Activated effector memory CD4-positive, alpha-beta T cell treated with Interleukin-2 at 50 U/mL for 16 hours (primary cell): ENCODE measurements around the gene OR13J1.
"Not testable (repeated sequence)": the region's sequence is repeated elsewhere in the genome, so short reads cannot be mapped to it uniquely, and the experiment has no call there.

Experiments used
- DNase-seq: peaks from one replicate; pipeline ENCODE4 v3.0.0-alpha.2; 2020

The OR13J1 gene

GRCh38 chr9:35870351-35870923 lies at the start of gene OR13J1:
Gene OR13J1 (minus strand): TSS chr9:35870401. CDS start chr9:35870401, 0 bp downstream.
- DNase-seq, result no peak

DNA sequence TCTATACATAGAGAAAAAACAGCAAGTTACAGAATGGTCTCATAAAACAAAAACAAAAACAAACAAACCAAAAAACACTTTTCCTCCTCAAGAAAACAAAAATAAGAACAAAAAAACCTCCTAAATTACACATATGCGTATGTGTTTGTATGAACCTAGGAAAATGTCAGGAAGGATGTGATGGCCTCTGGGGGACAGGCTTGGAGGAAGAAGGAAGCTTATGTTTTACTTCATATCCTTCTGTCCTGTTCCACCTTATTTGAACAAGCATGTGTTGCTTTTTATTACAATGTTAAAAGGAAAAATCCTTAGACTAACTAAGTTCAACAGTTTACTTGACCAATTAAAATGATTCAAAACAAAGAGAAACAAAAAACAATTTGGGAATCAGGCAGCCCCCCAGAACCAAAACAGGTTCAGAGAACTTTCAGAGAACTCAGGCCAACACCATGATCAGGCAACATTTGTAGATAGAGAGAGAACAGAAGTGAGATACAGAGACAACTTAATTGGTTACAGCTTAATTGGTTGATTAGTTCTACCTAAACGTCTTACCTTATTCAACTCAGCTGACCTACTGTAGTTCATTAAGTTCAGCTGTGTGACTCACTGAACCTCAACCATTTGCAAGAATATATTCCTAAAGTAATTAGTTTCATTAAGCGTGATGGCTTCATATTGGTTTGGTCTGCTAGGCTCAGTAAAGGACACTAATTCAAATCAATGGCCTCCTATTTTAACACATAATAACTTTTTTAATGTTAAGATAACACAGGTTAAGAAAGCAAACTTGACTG lies 49.2 kb upstream of the OR13J1 start:
- DNase-seq, result no peak

GRCh38 chr9:35918780-35919179 lies 48.6 kb upstream of the OR13J1 start:
- DNase-seq, result no peak

DNA sequence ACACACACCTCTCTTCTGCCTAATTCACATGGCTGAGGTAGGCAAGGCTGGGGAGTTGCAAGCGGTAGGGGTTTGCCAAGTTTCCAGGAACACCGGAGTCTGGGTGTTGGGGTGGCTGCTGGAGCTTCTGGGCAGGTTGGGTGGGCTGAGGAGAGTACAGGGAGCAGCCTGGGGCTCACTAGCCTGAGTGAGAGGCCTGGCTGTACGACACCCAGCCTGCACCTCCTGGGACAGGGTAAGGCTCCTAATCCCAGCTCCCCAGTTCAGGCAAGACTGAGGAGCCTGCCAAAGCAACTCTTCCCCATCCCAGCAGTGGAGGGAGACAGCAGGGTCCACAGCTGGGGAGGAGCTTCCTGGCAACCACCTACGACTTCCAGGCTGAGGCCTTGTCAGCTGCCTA lies 47.1 kb upstream of the OR13J1 start:
- DNase-seq, result no peak

DNA sequence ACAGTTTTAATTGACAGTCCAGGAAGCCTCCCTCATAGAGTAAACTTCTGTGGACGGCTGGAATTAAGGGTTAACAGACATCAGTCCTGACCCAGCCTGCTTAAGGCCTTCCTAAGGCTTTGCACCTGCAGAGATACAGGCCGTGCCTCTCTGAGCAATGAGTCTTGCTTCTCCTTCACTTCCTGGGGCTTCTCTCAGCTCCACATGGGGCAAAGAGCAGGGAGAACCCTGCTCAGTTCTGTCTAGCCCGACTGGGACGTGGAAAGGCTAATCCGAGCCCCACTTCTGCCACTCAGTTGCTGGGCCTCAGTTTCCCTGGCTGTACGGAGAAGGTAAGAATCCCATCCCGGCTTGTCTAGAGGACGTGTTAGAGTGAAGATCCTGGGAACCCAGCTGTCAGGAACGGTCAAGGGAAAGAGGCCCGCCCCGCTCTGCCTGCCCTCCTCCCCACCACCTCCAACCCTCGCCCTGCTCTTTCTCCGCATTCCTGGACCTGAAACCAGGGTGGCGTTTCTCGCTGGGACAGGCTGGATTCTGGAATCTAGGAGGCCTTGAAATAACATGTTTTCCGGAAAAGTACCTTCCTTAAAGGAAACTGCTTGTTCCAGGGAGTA lies 45.6 kb upstream of the OR13J1 start:
- no peak for DNase-seq

- no peak for DNase-seq
Observed at GRCh38 chr9:35914301-35914807, 44.2 kb upstream of the OR13J1 start.

DNA sequence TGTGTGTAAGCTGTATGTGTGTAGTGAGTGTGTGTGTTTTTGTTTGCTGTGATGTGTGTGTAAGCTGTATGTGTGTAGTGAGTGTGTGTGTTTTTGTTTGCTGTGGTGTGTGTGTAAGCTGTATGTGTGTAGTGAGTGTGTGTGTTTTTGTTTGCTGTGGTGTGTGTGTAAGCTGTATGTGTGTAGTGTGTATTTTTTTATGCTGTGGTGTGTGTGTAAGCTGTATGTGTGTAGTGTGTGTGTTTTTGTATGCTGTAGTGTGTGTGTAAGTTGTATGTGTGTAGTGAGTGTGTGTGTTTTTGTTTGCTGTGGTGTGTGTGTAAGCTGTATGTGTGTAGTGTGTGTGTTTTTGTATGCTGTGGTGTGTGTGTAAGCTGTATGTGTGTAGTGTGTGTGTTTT lies 43.2 kb upstream of the OR13J1 start:
- not testable (repeated sequence) for DNase-seq

- DNase-seq, result no peak
Observed at GRCh38 chr9:35912791-35913400, 42.7 kb upstream of the OR13J1 start.

- no peak for DNase-seq
Observed at GRCh38 chr9:35911690-35912089, 41.5 kb upstream of the OR13J1 start.

DNA sequence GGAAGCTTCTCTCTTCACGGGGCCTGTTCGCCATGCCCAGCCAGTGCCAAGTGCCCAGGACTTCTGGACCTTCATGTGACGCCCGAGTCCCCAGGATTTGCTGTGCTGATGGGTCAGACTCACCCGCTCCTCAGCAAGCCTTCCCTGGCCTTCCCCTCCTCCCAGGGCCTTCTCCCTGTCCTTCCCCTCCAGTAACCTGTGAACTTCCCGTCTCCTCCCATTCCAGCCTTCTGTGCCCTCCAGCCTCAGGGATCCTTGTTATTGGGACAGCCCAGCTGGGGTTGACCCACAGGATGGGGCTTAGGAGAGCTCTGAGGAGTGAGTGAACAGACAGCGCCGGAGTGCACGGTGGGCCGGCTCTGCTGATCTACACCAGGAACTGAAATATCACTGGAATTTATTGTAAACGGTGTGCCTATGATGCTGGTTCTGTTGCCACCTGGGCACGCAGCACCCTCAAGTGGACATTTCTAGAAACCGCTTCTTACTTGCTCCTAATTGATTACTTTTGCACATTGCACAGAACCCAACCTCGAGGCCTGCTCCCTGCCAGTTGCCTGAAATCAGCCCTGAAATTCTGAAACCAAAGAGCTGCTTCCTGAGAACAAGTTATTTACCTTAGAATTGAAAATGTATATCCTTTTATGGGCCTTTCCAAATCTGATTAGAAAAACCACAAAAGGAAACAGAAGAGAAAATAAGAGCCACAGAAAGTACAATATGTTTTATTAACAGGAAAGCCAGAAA lies 40.6 kb upstream of the OR13J1 start:
- DNase-seq, result peak; percentile 25

GRCh38 chr9:35909687-35910612 lies 39.7 kb upstream of the OR13J1 start:
- no peak for DNase-seq

DNA sequence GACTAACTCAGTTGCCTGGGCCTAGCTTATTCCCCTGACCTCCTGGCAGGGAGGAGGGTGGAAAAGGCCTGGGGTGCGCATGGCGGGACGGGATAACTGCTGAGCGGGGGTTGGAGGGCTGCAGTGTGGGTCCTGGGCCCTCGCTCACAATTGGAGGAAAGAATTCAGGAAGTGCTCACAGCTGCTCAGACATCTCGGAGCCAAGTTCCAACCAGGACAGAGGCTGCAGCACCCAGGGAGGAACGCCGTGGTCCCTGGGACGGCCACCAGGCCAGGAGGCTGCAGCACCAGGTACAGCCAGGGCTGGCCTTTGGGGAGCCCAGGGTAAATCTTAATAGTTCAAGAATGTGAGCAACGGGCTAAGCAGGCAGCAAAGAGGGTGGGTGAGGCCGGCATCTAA lies 39.1 kb upstream of the OR13J1 start, which contains the start of gene SPAAR:
TSS of gene SPAAR (plus strand) at position 217 of the 400 bp plus-strand sequence. CDS start 974 bp downstream, outside the sequence.
- DNase-seq, result no peak

DNA sequence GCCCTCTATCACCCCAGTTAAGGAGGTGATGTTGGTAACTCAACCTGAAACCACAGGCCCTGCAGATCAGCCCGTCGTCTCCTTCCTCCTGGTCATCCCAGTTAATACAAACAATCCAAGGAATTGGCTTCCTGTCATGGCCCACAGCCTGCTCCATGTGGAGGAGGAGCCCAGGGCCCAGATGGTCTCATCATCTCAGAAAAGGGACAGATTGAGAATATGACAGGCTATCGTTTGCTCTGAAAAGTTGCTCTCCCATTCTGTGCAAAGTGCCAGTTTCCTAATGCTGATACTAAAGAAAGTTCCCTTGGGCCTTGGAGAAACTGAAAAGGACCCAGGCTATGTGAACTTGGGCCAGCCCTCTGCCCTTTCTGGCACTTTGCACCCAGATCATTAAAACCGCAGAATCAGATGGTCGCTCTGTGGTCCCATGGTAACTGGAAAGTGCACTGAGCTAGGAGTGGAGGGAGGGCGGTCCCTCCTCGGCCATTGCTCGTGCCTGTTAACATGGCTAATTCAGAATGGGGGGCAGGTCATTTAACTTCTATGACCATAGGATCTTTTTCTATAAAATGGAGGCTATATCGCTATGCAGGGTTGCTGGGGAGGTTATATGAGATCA lies 38.4 kb upstream of the OR13J1 start:
- no peak for DNase-seq

DNA sequence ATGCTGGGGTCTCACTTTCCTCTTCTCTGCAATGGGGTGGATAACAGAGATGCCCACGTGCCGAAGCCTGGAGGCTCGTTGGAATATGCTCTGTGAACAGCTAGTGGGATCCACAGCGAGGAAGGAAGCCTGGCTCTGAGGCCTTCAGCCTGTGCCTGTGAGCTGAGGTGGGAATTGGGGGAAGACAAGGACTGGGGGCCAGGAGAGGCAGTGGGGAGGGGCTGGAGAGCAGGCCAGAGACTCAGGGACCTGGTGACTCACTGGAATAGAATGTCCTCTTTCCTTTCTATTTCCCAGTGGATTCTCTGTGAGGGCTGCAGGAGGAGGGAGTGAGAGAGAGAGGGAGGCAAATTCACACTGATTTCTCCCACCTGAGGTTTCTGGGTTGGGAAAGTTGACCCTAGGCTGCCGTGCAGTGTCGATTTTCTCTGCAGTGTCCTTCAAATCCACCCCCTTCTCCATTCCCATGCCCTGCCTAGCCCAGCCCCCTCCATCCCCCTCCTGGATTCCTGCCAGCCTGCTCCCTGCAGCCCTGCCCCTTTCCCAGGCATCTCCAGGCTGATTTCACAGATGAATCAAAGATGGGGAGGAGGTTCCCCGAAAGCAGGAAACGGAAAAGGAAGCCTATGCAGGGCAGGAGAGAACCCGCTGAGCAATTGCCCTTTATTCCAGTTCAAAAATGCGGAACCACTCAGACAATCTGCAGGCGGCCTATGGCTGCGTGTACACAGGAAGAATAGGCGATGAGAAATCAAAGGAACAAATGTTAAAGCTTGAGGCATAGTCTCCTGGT lies 37.7 kb upstream of the OR13J1 start:
- DNase-seq, result no peak

DNA sequence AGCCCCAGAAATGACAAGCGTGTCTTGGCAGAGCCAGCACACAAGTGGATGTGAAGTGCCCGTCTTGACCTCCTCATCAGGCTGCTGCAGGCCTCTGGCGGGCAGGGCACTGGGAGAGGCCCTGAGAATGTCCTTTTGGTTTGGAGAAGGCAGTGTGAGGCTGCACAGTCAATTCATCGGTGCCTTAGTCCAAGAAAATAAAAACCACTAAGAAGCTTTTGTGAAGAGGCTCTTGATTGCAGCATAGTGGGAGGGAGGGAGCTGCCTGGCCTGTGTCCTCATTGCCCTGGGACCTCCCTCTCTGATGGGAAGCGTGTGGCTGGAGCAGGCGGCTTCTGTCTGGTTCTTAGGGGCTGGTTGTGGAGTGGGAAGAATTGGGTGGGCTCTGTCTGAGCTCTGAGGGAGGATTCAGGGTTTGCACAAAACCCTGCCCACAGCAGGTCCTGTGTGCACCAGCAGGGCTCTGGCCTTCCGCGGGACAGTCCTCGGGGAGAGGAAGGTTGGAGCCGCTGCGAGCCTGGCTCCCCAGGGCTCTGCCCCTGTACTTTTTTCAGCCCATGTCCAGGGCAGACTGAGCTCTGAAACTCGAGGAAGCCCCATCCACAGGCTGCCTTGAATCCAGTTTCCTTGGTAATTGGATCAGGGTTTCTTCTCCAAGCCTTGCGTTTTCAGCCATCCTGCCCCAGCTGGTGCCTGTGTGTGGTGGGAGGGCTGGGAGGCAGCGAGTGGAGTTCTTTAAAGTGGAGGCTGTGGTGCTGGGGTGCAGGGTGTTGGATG lies 36.9 kb upstream of the OR13J1 start:
- no peak for DNase-seq

DNA sequence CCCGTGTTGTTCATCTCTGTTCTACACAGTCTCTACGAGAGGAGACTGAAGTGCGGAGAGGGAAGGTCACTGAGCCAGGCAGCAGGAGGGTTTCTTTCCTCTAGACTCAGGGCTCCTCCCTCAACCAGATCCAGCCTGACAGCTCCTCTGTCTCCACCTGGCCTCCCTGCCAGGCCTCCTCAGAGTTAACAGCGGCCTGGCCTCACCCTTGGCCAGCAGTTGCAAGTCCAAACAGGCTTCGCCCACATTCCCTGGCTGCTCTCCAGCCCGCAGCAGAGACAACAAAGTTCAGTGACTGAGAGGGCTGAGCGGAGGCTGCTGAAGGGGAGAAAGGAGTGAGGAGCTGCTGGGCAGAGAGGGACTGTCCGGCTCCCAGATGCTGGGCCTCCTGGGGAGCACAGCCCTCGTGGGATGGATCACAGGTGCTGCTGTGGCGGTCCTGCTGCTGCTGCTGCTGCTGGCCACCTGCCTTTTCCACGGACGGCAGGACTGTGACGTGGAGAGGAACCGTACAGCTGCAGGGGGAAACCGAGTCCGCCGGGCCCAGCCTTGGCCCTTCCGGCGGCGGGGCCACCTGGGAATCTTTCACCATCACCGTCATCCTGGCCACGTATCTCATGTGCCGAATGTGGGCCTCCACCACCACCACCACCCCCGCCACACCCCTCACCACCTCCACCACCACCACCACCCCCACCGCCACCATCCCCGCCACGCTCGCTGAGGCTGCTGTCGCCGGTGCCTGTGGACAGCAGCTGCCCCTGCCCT lies 35.9 kb upstream of the OR13J1 start, which contains the start of gene HRCT1:
TSS of gene HRCT1 (plus strand) at position 291 of the 768 bp plus-strand sequence. CDS start at position 377, 86 bp downstream.
- DNase-seq, result no peak

- no peak for DNase-seq
Observed at GRCh38 chr9:35905051-35905781, 35.0 kb upstream of the OR13J1 start.

DNA sequence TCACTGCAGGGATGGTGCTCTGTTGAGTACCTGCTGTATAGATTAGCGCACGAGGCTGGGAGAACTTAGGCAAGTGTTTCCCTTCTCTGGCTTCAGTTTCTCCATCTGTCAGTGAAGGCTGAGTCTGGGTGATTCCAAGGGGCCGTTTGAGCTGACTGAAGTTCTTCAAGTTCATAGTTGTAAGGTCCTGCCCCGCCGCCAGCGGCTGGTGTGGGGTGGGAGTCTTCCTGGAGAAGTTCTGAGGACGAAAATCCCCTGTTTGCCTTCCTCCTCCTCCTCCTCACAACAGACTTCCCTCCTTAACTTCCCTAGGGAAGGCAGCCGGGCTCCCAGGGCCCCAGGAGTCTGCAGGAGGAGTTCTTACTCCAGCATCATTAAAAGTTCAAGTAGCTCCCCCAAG lies 34.1 kb upstream of the OR13J1 start:
- no peak for DNase-seq
